ENCODE data around the gene CENPA.

GRCh38 chr2:26738481-26738880, 47.4 kb upstream of the CENPA start:
- TF ChIP-seq CTCF (IDR thresholded peaks at IDR 0.05 in 4 of 5, conservative IDR thresholded peaks at IDR 0.05 in 1 of 5), result no peak
- no peak for TF ChIP-seq POLR2A (IDR thresholded peaks at IDR 0.05)
